Fibroblast of skin of back (primary cell): ENCODE results near the gene GPR101.
"Not testable (repeated sequence)": the region's sequence is repeated elsewhere in the genome, so short reads cannot be mapped to it uniquely, and the experiment has no call there.

ENCODE experiments used
- DNase-seq: peaks from one replicate; pipeline ENCODE4 v3.0.0-alpha.2; 2013

GPR101 gene

GRCh38 chrX:137025930-137026329, 7.9 kb downstream of the GPR101 start:
- no peak for DNase-seq

GRCh38 chrX:137000236-137000635, 33.6 kb downstream of the GPR101 start:
- DNase-seq = not testable (repeated sequence)

- DNase-seq = peak; percentile 3
Observed at GRCh38 chrX:136999024-136999423, 34.8 kb downstream of the GPR101 start.
